H9 (cell line): Measurements from ENCODE around the gene PRIMPOL. TPM values are rescaled to one million over a fixed set of nuclear protein-coding genes. Genes with fewer than 3 reads are reported as not detected.

Experiments used
- DNase-seq: peaks from one replicate; pipeline ENCODE4 v3.0.0-alpha.2; 2017
- H2AFZ ChIP-seq: one replicate; pipeline ENCODE4 v1.6.1; 2013; ENCODE audit warnings: mild to moderate bottlenecking, low read length, control low read depth, moderate library complexity
- H2AK5ac ChIP-seq: 2 replicates; pipeline ENCODE4 v1.6.1; 2013; ENCODE audit warnings: low read length, control low read depth, mixed read lengths; ENCODE audit not compliant: insufficient read length
- H2BK120ac ChIP-seq: one replicate; pipeline ENCODE4 v1.6.1; 2013; ENCODE audit warnings: low read depth, mild to moderate bottlenecking, low read length, control low read depth, inconsistent platforms; ENCODE audit not compliant: poor library complexity, severe bottlenecking
- H2BK12ac ChIP-seq: 2 replicates; pipeline ENCODE4 v1.6.1; 2013; ENCODE audit warnings: low read length, control low read depth, mixed read lengths, low read depth; ENCODE audit not compliant: insufficient read length
- H2BK15ac ChIP-seq: 2 replicates; pipeline ENCODE4 v1.6.1; 2013; ENCODE audit warnings: low read depth, low read length, control low read depth
- H2BK20ac ChIP-seq: one replicate; pipeline ENCODE4 v1.6.1; 2013; ENCODE audit warnings: low read depth, mild to moderate bottlenecking, low read length, control low read depth, inconsistent platforms; ENCODE audit not compliant: poor library complexity, severe bottlenecking
- H2BK5ac ChIP-seq: 2 replicates; pipeline ENCODE4 v1.6.1; 2013; ENCODE audit warnings: low read length, control low read depth, mixed read lengths; ENCODE audit not compliant: insufficient read length
- H3K14ac ChIP-seq: 2 replicates; pipeline ENCODE4 v1.6.1; 2013; ENCODE audit warnings: low read length, control low read depth; ENCODE audit not compliant: insufficient read depth
- H3K18ac ChIP-seq: 2 replicates; pipeline ENCODE4 v1.6.1; 2013; ENCODE audit warnings: low read depth, mild to moderate bottlenecking, mixed read lengths, low read length, control low read depth; ENCODE audit not compliant: insufficient read length
- H3K23ac ChIP-seq: 2 replicates; pipeline ENCODE4 v1.6.1; 2013; ENCODE audit warnings: low read length, control low read depth, mixed read lengths, low read depth; ENCODE audit not compliant: insufficient read length
- H3K23me2 ChIP-seq: 2 replicates; pipeline ENCODE4 v1.6.1; 2013; ENCODE audit warnings: low read depth, mild to moderate bottlenecking, mixed read lengths, low read length, control low read depth; ENCODE audit not compliant: insufficient read length, poor library complexity, severe bottlenecking
- H3K27ac ChIP-seq: 2 replicates; pipeline ENCODE4 v1.5.1; 2013; ENCODE audit warnings: low read length, control low read depth, mixed read lengths, low read depth; ENCODE audit not compliant: insufficient read length
- H3K27me3 ChIP-seq: 2 replicates; pipeline ENCODE4 v1.6.1; 2013; ENCODE audit warnings: low read length, control low read depth, inconsistent platforms; ENCODE audit not compliant: insufficient read depth
- H3K4ac ChIP-seq: 2 replicates; pipeline ENCODE4 v1.6.1; 2013; ENCODE audit warnings: low read depth, mild to moderate bottlenecking, control low read depth, inconsistent platforms, low read length, moderate library complexity
- H3K4me1 ChIP-seq: 2 replicates; pipeline ENCODE4 v1.6.1; 2013; ENCODE audit warnings: low read length, control low read depth, inconsistent platforms; ENCODE audit not compliant: insufficient read depth
- H3K4me2 ChIP-seq: 2 replicates; pipeline ENCODE4 v1.6.1; 2013; ENCODE audit warnings: low read length, control low read depth, mixed read lengths; ENCODE audit not compliant: insufficient read length, insufficient read depth
- H3K56ac ChIP-seq: 2 replicates; pipeline ENCODE4 v1.6.1; 2013; ENCODE audit warnings: low read depth, mild to moderate bottlenecking, mixed read lengths, low read length, control low read depth; ENCODE audit not compliant: insufficient read length
- H3K79me1 ChIP-seq: 2 replicates; pipeline ENCODE4 v1.6.1; 2013; ENCODE audit warnings: low read depth, mild to moderate bottlenecking, moderate library complexity, low read length, control low read depth, inconsistent platforms; ENCODE audit not compliant: insufficient read depth, poor library complexity, severe bottlenecking
- H3K79me2 ChIP-seq: 2 replicates; pipeline ENCODE4 v1.6.1; 2013; ENCODE audit warnings: low read length, control low read depth, inconsistent platforms; ENCODE audit not compliant: insufficient read depth
- H3K9ac ChIP-seq: 2 replicates; pipeline ENCODE4 v1.6.1; 2013; ENCODE audit warnings: low read length, control low read depth, mixed read lengths; ENCODE audit not compliant: insufficient read length; ENCODE audit errors: extremely low read depth
- H3K9me3 ChIP-seq: one replicate; pipeline ENCODE4 v1.6.1; 2013; ENCODE audit warnings: low read depth, low read length, inconsistent platforms; ENCODE audit not compliant: control insufficient read depth
- H3T11ph ChIP-seq: one replicate; pipeline ENCODE4 v1.6.1; 2013; ENCODE audit warnings: mild to moderate bottlenecking, low read length, control low read depth, inconsistent platforms
- H4K20me1 ChIP-seq: one replicate; pipeline ENCODE4 v1.6.1; 2013; ENCODE audit not compliant: control insufficient read depth, insufficient read length, insufficient read depth
- H4K5ac ChIP-seq: 2 replicates; pipeline ENCODE4 v1.6.1; 2013; ENCODE audit warnings: low read depth, mild to moderate bottlenecking, mixed read lengths, low read length, control low read depth; ENCODE audit not compliant: insufficient read length
- H4K8ac ChIP-seq: replicated peaks from 2 replicates; pipeline ENCODE4 v1.6.1; 2013; ENCODE audit warnings: low read length, control low read depth, mixed read lengths, low read depth; ENCODE audit not compliant: insufficient read length
- H4K91ac ChIP-seq: 2 replicates; pipeline ENCODE4 v1.6.1; 2013; ENCODE audit warnings: low read depth, mild to moderate bottlenecking, moderate library complexity, mixed read lengths, low read length, control low read depth; ENCODE audit not compliant: insufficient read length
- H3K27ac Mint-ChIP-seq, 3 experiments: 2 replicates in 2 of 3; 3 replicates in 1 of 3; pipeline ENCODE4 v1.8.0; 2020 to 2021; ENCODE audit warnings: mixed read lengths in 3 of 3, mild to moderate bottlenecking in 1 of 3, moderate library complexity in 1 of 3
- H3K27me3 Mint-ChIP-seq: 2 replicates; pipeline ENCODE4 v1.8.0; 2021; ENCODE audit warnings: low read depth, mild to moderate bottlenecking, moderate library complexity, mixed read lengths
- H3K36me3 Mint-ChIP-seq, 3 experiments: 2 replicates in 2 of 3; 3 replicates in 1 of 3; pipeline ENCODE4 v1.8.0; 2020 to 2021; ENCODE audit warnings: low read depth in 3 of 3, mixed read lengths in 3 of 3; ENCODE audit not compliant: insufficient read depth in 1 of 3
- H3K4me1 Mint-ChIP-seq, 2 experiments: 2 replicates each; pipeline ENCODE4 v1.8.0; 2020; ENCODE audit warnings: mixed read lengths in 2 of 2
- H3K4me3 Mint-ChIP-seq, 2 experiments: 2 replicates in 1 of 2; 3 replicates in 1 of 2; pipeline ENCODE4 v1.8.0; 2020 to 2021; ENCODE audit warnings: mild to moderate bottlenecking in 2 of 2, mixed read lengths in 2 of 2, moderate library complexity in 1 of 2
- H3K9me3 Mint-ChIP-seq, 2 experiments: 2 replicates in 1 of 2; 3 replicates in 1 of 2; pipeline ENCODE4 v1.8.0; 2020; ENCODE audit warnings: mild to moderate bottlenecking in 2 of 2, mixed read lengths in 2 of 2, moderate library complexity in 1 of 2
- CTCF ChIP-seq: fragments of 200-600 bp; sonication (generic); conservative IDR thresholded peaks from 3 replicates; pipeline ENCODE4 v1.8.0; 2021; ENCODE audit warnings: antibody characterized with exemption, mild to moderate bottlenecking
- total RNA-seq: library from RNA; stranded (reverse); gene quantifications from 2 replicates; pipeline ENCODE4 v1.2.1, GENCODE V29; 2021

The PRIMPOL gene
- total RNA-seq, 1 experiment from 2014 or later: 4.9 TPM

- Histone ChIP-seq H2AFZ (no peak overlapping the region), H2BK12ac (no peak overlapping the region), H2BK20ac (no peak overlapping the region), H3K9ac (no peak overlapping the region), H3K23ac (no peak overlapping the region), H4K5ac (no peak overlapping the region), H3K9me3 (no peaks in the 10 kb centered on the region), H3K18ac (no peak overlapping the region), H3K27ac (no peak overlapping the region), H3K56ac (no peak overlapping the region), H4K20me1 (no peaks in the 10 kb centered on the region), H3K79me1 (no peaks in the 10 kb centered on the region), H3K4me1 (no peaks in the 10 kb centered on the region), H4K91ac (no peak overlapping the region), H3K27me3 (no peaks in the 10 kb centered on the region), H2AK5ac (no peak overlapping the region), H2BK15ac (no peak overlapping the region), H3T11ph (no peak overlapping the region), H3K4me2 (no peak overlapping the region), H3K4ac (no peak overlapping the region), H2BK5ac (no peak overlapping the region), H3K79me2 (no peaks in the 10 kb centered on the region), H4K8ac (no peak overlapping the region), H2BK120ac (no peak overlapping the region), H3K23me2 (no peaks in the 10 kb centered on the region), H3K14ac (no peak overlapping the region)
- H3K9me3 Mint-ChIP-seq: no peaks in the 10 kb centered on the region
- H3K4me3 Mint-ChIP-seq: no peak overlapping the region; a peak in 1 of 5 replicates
- no peak for TF ChIP-seq CTCF
- no peaks in the 10 kb centered on the region for H3K27me3 Mint-ChIP-seq
- H3K27ac Mint-ChIP-seq: no peak overlapping the region
- no peak for DNase-seq
- peaks cover 45 to 90% (median 88%) of the 10 kb centered on the region in 3 experiments; a peak in 6 of 7 replicates for H3K36me3 Mint-ChIP-seq
- H3K4me1 Mint-ChIP-seq: no peaks in the 10 kb centered on the region
Measured at GRCh38 chr4:184712322-184712721, 62.8 kb downstream of the PRIMPOL start.
